ENCODE data around the gene RAD9B.

Gene RAD9B

GRCh38 chr12:110530511-110530910, 28.4 kb downstream of the RAD9B start:
- no peak overlapping the region for H3K4me3 ChIP-seq (ENCODE audit: low read length)
- H3K9me3 ChIP-seq (ENCODE audit: insufficient read depth, low read depth, low read length): no peaks in the 10 kb centered on the region
- peaks cover 4% of the 10 kb centered on the region; the same call in 1 of the 2 replicates for H3K36me3 ChIP-seq (ENCODE audit: insufficient read depth, low read depth, low read length)
- no peak overlapping the region for H3K27ac ChIP-seq (ENCODE audit: low read length)
- peaks cover 2% of the 10 kb centered on the region; the same call in 1 of the 2 replicates for H3K4me1 ChIP-seq (ENCODE audit: insufficient read depth, low read length)
- no peaks in the 10 kb centered on the region for H3K27me3 ChIP-seq (ENCODE audit: insufficient read depth, low read length)
- H3K9ac ChIP-seq (ENCODE audit: low read depth, low read length): no peak overlapping the region

- no peak overlapping the region for H3K27ac ChIP-seq (ENCODE audit: low read length)
- H3K9ac ChIP-seq (ENCODE audit: low read depth, low read length): no peak overlapping the region
- H3K9me3 ChIP-seq (ENCODE audit: insufficient read depth, low read depth, low read length): no peaks in the 10 kb centered on the region
- no peak overlapping the region for H3K4me3 ChIP-seq (ENCODE audit: low read length)
- peaks cover 2% of the 10 kb centered on the region; the same call in 1 of the 2 replicates for H3K4me1 ChIP-seq (ENCODE audit: insufficient read depth, low read length)
- H3K36me3 ChIP-seq (ENCODE audit: insufficient read depth, low read depth, low read length): peaks cover 17% of the 10 kb centered on the region; the same call in 1 of the 2 replicates
- no peaks in the 10 kb centered on the region for H3K27me3 ChIP-seq (ENCODE audit: insufficient read depth, low read length)
Observed at GRCh38 chr12:110531741-110532333, 29.7 kb downstream of the RAD9B start.

- H3K27ac ChIP-seq (ENCODE audit: low read length): no peak overlapping the region
- H3K9ac ChIP-seq (ENCODE audit: low read depth, low read length): no peak overlapping the region
- no peaks in the 10 kb centered on the region for H3K27me3 ChIP-seq (ENCODE audit: insufficient read depth, low read length)
- no peak overlapping the region for H3K4me3 ChIP-seq (ENCODE audit: low read length)
- no peaks in the 10 kb centered on the region for H3K9me3 ChIP-seq (ENCODE audit: insufficient read depth, low read depth, low read length)
- peaks cover 25% of the 10 kb centered on the region for H3K36me3 ChIP-seq (ENCODE audit: insufficient read depth, low read depth, low read length)
- H3K4me1 ChIP-seq (ENCODE audit: insufficient read depth, low read length): peaks cover 2% of the 10 kb centered on the region; the same call in 1 of the 2 replicates
Observed at GRCh38 chr12:110532644-110533043, 30.5 kb downstream of the RAD9B start.

GRCh38 chr12:110533607-110534006, 31.5 kb downstream of the RAD9B start:
- no peaks in the 10 kb centered on the region for H3K9me3 ChIP-seq (ENCODE audit: insufficient read depth, low read depth, low read length)
- peaks cover 2% of the 10 kb centered on the region; the same call in 1 of the 2 replicates for H3K4me1 ChIP-seq (ENCODE audit: insufficient read depth, low read length)
- no peaks in the 10 kb centered on the region for H3K27me3 ChIP-seq (ENCODE audit: insufficient read depth, low read length)
- H3K9ac ChIP-seq (ENCODE audit: low read depth, low read length): no peak overlapping the region
- peaks cover 35% of the 10 kb centered on the region for H3K36me3 ChIP-seq (ENCODE audit: insufficient read depth, low read depth, low read length)
- H3K4me3 ChIP-seq (ENCODE audit: low read length): no peak overlapping the region
- no peak overlapping the region for H3K27ac ChIP-seq (ENCODE audit: low read length)

- Histone ChIP-seq H3K4me3 (ENCODE audit: low read length) (no peak overlapping the region), H3K27ac (ENCODE audit: low read length) (no peak overlapping the region), H3K27me3 (ENCODE audit: insufficient read depth, low read length) (no peaks in the 10 kb centered on the region), H3K9ac (ENCODE audit: low read depth, low read length) (no peak overlapping the region), H3K36me3 (ENCODE audit: insufficient read depth, low read depth, low read length) (peaks cover 47% of the 10 kb centered on the region), H3K4me1 (ENCODE audit: insufficient read depth, low read length) (peaks cover 2% of the 10 kb centered on the region; the same call in 1 of the 2 replicates), H3K9me3 (ENCODE audit: insufficient read depth, low read depth, low read length) (no peaks in the 10 kb centered on the region)
Observed at GRCh38 chr12:110534811-110535210, 32.7 kb downstream of the RAD9B start.

- Histone ChIP-seq H3K9me3 (ENCODE audit: insufficient read depth, low read depth, low read length) (no peaks in the 10 kb centered on the region), H3K4me3 (ENCODE audit: low read length) (no peak overlapping the region), H3K27ac (ENCODE audit: low read length) (no peak overlapping the region), H3K4me1 (ENCODE audit: insufficient read depth, low read length) (peaks cover 2% of the 10 kb centered on the region; the same call in 1 of the 2 replicates), H3K27me3 (ENCODE audit: insufficient read depth, low read length) (no peaks in the 10 kb centered on the region), H3K9ac (ENCODE audit: low read depth, low read length) (no peak overlapping the region), H3K36me3 (ENCODE audit: insufficient read depth, low read depth, low read length) (peaks cover 47% of the 10 kb centered on the region)
Observed at GRCh38 chr12:110536834-110537604, 34.9 kb downstream of the RAD9B start.

GRCh38 chr12:110537605-110538409, 35.7 kb downstream of the RAD9B start:
- H3K36me3 ChIP-seq (ENCODE audit: insufficient read depth, low read depth, low read length): peaks cover 50% of the 10 kb centered on the region

GRCh38 chr12:110538869-110539622, 36.9 kb downstream of the RAD9B start:
- Histone ChIP-seq H3K4me3 (ENCODE audit: low read length) (no peak overlapping the region), H3K27ac (ENCODE audit: low read length) (no peak overlapping the region)

More at GRCh38 chr12:110537605-110538409, 35.7 kb downstream of the RAD9B start:
- H3K27ac ChIP-seq (ENCODE audit: low read length): no peak overlapping the region
- H3K4me1 ChIP-seq (ENCODE audit: insufficient read depth, low read length): peaks cover 2% of the 10 kb centered on the region; the same call in 1 of the 2 replicates
- H3K9ac ChIP-seq (ENCODE audit: low read depth, low read length): no peak overlapping the region
- no peaks in the 10 kb centered on the region for H3K27me3 ChIP-seq (ENCODE audit: insufficient read depth, low read length)
- no peak overlapping the region for H3K4me3 ChIP-seq (ENCODE audit: low read length)
- no peaks in the 10 kb centered on the region for H3K9me3 ChIP-seq (ENCODE audit: insufficient read depth, low read depth, low read length)

GRCh38 chr12:110540048-110540447, 37.9 kb downstream of the RAD9B start:
- Histone ChIP-seq H3K4me3 (ENCODE audit: low read length) (no peak overlapping the region), H3K9ac (ENCODE audit: low read depth, low read length) (no peak overlapping the region), H3K27ac (ENCODE audit: low read length) (no peak overlapping the region), H3K4me1 (ENCODE audit: insufficient read depth, low read length) (no peaks in the 10 kb centered on the region), H3K9me3 (ENCODE audit: insufficient read depth, low read depth, low read length) (no peaks in the 10 kb centered on the region), H3K27me3 (ENCODE audit: insufficient read depth, low read length) (no peaks in the 10 kb centered on the region), H3K36me3 (ENCODE audit: insufficient read depth, low read depth, low read length) (peaks cover 55% of the 10 kb centered on the region)

More at GRCh38 chr12:110538869-110539622, 36.9 kb downstream of the RAD9B start:
- H3K9ac ChIP-seq (ENCODE audit: low read depth, low read length): no peak overlapping the region
- H3K4me1 ChIP-seq (ENCODE audit: insufficient read depth, low read length): no peaks in the 10 kb centered on the region
- no peaks in the 10 kb centered on the region for H3K9me3 ChIP-seq (ENCODE audit: insufficient read depth, low read depth, low read length)
- peaks cover 54% of the 10 kb centered on the region for H3K36me3 ChIP-seq (ENCODE audit: insufficient read depth, low read depth, low read length)
- H3K27me3 ChIP-seq (ENCODE audit: insufficient read depth, low read length): no peaks in the 10 kb centered on the region

- Histone ChIP-seq H3K4me3 (ENCODE audit: low read length) (no peak overlapping the region), H3K36me3 (ENCODE audit: insufficient read depth, low read depth, low read length) (peaks cover 34% of the 10 kb centered on the region), H3K27me3 (ENCODE audit: insufficient read depth, low read length) (no peaks in the 10 kb centered on the region), H3K4me1 (ENCODE audit: insufficient read depth, low read length) (no peaks in the 10 kb centered on the region; the same call in 1 of the 2 replicates), H3K9me3 (ENCODE audit: insufficient read depth, low read depth, low read length) (no peaks in the 10 kb centered on the region), H3K27ac (ENCODE audit: low read length) (no peak overlapping the region), H3K9ac (ENCODE audit: low read depth, low read length) (no peak overlapping the region)
Observed at GRCh38 chr12:110543252-110543959, 41.3 kb downstream of the RAD9B start.
